HG03103 (cell line): ENCODE measurements around the gene ARAF.
"Not testable (repeated sequence)": the region's sequence is repeated elsewhere in the genome, so short reads cannot be mapped to it uniquely, and the experiment has no call there.

ENCODE experiments used
- ATAC-seq: cut with Tn5 transposase; IDR thresholded peaks from one replicate; pipeline ENCODE4 v1.9.1; 2021; ENCODE audit warnings: low read depth; ENCODE audit not compliant: unreplicated experiment

The ARAF gene

DNA sequence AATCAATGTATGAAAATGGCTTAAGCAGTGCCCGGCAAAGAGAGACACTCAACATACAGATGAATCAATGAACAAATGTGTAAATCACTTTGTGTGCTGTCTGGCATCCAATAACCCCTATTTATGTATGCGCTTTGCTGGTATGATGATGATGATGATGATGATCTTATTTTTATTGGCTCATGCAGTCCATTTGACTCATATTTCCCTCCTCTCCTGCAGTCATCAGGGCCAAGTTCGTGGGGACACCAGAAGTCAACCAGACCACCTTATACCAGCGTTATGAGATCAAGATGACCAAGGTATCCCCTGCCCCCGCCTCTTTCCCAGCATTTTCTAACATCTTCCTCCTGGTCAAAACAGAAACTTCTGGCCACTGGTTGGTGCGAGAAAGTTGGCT lies 23.7 kb downstream of the ARAF start:
- no peak for ATAC-seq

DNA sequence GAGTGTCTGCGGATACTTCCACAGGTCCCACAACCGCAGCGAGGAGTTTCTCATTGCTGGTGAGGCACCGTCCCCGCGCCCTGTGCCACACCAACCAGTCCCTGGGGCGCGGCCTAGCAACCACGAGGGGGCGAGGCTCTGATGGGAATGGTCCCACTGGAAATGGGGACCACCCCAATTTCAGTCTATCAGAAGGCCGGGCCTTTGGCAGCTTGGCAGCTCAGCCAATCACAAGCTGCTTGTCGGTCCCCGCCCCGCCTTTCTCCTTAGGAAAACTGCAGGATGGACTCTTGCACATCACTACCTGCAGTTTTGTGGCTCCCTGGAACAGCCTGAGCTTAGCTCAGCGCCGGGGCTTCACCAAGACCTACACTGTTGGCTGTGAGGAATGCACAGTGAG lies 24.3 kb downstream of the ARAF start:
- no peak for ATAC-seq

DNA sequence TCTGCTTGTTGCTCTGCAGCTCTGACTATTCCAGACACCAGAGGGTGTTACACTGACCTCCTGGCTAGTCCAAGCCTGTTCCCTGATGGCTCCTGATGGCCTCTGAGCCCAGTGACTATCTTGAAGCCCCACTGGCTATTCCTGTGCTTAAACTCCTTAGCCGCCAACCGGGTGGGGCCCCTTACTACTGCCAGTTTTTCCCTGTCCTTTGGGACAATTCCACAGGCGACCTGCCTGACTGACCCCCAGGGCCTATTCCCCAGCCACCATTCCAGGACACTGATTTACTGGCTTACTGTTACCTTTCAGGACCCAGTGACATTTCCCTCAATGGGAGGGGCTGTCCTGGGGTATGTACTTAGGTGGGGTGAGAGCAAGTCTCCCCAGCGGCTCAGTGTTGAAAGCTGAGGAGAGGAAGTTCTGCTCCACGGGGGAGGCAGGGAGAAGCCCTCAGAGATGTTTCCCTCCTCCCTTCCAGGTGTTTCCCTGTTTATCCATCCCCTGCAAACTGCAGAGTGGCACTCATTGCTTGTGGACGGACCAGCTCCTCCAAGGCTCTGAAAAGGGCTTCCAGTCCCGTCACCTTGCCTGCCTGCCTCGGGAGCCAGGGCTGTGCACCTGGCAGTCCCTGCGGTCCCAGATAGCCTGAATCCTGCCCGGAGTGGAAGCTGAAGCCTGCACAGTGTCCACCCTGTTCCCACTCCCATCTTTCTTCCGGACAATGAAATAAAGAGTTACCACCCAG lies 25.2 kb downstream of the ARAF start:
- no peak for ATAC-seq

DNA sequence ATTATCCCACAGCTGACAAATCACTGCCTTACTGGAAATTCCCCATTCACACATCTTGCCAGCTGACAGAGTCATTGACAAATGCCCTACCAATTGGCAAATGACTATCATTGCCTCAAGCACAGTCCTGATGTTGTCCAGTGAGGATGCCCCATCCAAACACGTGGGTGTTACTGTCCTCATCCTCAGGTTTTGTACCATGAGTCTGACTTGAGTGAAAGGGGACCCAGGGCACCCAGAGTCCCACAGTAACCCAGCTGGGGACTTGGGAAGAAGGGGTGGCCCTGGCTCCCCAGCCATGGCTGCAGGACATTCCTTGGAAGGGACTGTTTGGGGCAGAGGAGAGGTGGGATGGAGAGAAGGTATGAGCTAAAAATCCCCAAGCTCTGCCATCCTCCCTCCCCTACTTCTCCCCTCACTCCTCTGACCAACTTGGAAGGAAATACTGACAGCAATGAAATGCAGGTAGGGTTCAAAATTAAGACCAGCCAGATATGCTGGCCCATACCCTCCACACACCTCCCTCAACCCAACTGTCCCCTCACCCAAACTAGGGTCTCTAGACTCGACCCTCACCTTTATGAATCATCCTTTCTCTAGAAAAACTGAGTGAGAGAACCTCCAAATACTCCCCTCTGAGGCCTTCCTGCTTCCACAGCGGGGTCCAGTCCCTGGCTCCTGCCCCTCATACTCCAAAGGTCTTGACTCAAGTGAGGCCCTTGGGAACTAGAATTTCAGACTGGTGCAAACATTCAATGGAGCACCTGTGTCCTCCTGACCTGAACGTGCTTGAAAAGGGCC lies 26.3 kb downstream of the ARAF start:
- ATAC-seq, result no peak

DNA sequence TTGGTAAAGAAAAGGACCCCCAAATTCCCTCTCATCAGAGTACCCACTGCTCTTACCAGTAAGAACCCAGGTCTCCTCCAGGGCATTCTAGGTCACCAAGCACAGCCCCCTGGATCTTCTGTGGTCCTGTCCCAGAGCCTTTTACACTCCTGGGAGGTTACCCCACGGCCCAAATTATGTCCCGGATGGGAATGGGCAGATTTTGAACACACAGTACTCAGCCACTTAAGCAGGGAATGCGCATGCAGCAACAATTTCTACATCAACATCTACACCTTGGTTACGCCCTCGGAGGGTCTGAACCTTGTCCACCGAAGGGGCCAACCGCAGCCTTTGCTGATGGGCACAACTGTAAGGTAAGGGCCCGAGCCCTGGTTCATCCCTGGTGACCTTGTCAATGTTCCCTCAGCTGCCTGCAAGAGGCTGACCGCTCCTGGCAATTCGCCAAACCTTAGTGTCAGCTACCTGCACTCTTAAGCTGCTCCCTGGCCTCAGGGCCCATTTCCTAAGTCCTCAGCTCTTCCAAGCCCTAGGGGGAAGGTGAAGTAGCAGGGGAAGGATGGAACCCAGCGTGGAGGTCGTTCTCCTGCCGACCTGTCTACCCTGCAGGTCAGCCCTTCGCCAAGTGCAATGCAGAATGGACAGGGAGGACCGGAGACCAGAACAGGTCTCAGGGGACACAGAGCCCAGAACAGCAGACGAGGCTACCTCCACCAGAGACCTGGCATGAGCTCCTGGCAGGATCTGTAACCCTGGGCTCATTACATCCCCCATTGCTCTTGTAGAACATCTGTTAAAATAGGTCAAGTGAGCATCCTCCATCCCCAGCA lies 27.1 kb downstream of the ARAF start:
- no peak for ATAC-seq

DNA sequence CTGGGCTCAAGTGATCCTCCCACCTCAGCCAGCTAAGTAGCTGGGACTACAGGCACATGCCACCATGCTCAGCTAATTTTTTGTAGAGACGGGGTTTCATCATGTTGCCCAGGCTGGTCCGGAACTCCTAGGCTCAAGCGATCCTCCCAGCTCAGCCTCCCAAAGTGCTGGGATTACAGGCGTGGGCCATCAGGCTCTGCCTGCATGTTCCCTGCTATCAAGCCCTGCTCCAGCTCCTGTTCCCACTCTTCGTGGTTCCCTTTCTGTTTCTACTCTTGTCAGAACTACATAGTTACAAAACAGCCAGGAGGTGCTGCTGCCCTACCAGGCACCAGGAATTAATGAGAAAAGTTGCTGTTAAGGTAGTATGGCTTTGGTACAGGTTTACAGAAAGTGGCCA lies 30.0 kb downstream of the ARAF start:
- ATAC-seq, result no peak

DNA sequence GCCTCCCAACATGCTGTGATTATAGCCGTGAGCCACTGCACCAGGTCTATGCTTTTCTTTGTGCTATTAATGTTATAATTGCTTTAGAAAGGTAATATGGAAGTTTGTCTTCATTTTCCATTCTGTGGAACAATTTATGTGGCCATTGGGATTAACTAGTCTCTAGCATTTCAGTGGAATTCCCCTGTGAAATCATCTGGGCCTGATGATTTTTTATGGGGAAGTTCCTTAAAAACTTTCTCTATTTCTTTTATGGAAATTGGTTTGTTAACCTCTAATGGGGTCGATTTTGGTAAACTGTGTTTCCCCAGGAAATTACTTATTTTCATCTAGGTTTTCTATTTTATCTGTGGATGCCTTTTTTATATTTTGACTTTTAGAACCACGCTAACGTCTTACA lies 32.5 kb downstream of the ARAF start:
- ATAC-seq, result no peak

DNA sequence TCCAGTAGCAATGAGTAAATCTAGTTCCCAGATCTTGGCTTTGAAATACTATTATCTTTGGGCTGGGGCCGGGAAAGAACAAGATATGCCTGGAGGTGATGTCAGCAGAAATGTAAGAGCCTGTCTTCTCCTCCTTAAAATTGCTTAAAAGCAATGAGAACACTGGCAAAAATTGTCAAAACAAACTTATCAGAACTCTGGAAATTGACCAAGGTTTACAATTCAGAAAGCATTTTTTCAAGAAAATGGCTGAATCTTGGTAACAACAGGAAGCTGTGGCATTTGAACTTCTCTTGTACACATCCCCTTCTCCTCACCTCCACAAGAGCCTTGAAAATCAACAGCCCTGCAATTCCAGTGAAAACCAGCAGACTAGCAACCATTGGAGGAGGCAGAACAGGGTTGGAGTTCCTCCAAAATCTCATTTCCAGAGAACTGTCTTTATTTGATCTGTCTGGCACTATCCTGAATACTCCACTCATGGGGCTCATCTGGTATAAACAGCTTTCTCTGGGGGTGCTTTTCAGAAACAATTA lies 34.8 kb downstream of the ARAF start:
- ATAC-seq, result no peak

DNA sequence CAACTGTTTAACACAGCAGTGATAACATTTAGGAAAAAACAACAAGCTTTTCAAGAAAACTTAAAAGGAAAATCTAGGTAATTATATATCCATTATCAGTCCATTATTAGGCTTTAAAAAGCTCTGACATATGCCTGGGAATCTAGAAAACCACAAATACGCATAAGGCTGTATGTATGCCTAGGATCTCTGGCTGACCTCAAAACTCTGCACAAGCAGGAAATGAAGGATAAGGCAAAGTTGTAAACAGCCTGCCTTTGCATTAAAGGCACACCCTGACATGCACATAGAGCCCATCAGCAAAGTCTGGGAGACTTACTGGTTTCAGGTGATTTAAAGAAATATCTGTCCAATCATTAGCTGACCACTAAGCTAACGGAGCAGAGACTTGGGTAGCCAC lies 35.3 kb downstream of the ARAF start:
- no peak for ATAC-seq

DNA sequence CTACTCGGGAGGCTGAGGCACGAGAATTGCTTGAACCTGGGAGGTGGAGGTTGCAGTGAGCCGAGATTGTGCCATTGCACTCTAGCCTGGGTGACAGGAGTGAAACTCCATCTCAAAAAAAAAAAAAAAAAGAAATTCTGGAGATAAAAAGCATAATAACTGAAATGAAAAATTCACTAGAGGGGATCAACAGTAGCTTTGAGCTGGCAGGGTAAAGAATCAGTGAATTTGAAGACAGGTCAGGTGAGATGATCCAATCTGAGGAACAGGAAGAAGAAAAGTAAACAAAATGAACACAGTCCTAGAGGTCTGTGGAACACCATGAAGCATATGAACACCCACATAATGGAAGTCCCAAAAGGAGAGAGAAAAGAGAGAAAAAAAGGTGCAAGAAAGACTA lies 36.2 kb downstream of the ARAF start:
- no peak for ATAC-seq

DNA sequence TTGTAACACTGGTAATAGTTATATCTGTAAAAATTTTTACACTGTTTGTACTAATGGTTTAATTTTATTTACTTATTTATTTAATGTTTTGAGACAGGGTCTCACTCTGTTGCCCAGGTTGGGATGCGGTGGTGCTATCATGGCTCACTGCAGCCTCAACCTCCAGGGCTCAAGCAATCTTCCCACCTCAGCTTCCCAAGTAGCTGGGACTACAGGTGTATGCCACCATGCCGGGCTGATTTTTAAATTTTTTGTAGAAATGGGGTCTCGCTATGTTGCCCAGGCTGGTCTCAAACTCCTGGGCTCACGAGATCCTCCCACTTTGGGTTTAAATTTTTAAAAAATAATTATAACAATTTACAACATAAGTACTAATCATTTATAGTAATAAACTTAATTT lies 42.1 kb downstream of the ARAF start:
- ATAC-seq, result not testable (repeated sequence)

DNA sequence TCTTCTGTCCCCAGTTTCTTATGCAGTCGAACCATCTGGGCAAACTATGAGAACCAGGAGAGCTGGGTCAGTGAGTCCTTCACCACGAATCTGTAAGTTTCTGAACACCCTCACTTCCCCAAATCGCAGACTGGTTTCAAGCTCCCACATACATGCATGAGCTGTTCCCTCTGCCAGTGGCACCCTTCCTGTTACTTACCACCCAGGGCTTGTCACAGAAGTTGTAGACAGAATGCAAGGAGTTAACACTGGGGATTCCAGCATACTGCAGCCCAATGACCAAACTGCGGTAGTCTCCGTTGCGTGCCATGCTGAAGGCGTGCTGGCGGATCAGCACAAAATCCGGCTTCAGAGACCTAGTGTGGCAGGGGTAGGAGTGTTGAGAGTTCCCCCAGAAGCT lies 44.0 kb downstream of the ARAF start:
- ATAC-seq, result no peak

DNA sequence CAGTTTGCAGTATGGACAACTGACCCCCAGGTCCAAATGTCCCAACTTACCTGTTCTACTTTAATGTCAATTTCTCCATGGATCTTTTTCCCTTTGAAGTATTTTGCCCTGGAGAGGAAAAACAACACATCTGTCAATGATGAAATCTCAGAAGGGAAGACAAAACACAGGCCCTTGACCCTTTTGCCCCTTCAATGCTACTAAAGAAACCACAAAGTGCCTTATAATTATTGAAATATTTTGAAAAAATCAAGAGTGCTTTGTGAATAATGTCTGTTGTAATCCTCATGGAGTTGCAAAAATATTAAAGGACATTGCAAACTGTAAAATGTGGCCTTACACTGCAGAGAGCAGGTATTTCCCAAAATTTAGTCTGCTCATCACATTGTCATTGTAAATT lies 46.1 kb downstream of the ARAF start:
- ATAC-seq, result no peak

DNA sequence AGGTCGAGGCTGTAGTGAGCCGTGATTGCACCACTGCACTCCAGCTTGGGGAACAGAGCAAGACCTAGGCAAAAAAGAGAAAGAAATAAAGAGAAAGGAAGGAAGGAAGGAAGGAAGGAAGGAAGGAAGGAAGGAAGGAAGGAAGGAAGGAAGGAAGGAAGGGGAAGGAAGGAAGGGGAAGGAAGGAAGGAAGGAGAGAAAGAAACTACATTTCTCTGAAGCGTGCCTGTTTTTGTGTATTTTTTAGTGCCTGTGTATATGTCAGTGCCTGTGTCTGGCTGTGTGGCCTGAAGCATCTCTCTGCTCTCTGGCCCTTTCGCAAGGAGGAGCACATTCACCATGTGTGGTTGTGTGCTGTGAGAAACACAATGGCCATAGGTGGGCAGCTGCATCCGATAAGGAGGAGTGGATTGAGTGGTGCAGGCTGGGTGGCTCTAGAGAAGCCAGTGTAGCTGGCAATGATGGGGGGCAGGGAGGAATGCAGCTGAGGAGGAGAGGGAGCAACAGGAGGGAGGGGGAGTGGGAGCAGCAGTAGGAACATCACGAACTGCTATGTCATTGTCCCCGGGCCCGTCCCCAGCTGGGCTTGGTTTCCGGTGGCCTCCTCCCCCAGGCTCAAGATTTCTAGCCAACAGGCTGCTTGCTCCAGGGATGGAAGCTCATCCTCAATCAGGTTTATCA lies 47.3 kb downstream of the ARAF start:
- ATAC-seq, result no peak

DNA sequence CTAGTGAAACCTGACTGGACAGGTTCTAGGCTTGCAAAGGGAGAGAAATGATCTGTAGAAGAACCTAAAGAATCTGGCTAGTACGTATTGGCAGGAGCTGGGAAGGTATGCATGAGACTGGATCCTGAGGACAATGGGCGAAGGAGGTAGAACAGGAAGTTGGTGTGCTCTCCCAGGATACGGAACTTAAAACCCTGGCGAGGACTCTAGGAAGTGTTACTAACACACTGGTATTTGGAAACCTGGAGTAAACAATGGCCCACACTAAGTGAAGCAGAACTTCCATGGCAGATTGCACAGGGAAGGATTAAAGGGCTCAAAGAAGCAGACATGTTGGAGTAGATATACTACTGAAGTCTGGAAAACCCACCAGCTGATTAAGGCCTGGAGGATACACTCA lies 49.5 kb downstream of the ARAF start:
- ATAC-seq, result no peak

DNA sequence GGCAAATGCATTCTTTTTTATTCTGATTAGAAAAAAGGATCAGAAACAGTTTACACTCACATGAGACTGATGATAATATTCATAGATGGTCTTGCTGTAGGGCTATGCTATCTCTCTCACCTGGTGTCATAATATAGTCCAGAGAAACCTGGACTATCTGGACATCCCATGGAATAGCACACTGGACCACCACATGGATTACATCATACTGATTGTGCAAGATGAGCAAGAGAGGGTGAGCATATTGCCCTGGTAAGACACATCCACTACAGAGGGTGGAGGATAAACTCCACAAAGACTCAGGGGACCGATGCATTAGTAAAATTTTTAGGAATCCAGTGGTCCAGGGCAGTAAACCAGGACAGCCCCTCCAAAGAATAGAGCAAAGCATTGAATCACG lies 50.5 kb downstream of the ARAF start:
- ATAC-seq, result no peak

DNA sequence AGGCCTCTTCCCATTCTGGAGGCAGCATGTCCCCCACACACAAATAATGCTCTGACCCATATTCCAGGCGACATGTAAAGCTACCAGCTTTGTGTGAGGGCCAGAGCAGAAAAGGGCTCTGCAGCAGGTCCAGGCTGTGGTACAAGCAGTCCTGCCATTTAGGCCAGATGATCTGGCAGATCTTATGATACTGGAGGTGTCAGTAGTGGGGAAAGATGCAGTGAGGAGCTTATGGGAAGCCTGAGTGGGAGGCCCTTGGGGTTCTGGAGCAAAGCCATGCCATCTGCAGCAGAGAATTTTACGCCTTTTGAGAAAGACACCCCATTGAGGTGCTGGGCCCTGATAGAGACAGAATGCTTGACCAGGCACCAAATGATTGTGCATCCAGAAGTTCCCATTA lies 50.9 kb downstream of the ARAF start:
- no peak for ATAC-seq

DNA sequence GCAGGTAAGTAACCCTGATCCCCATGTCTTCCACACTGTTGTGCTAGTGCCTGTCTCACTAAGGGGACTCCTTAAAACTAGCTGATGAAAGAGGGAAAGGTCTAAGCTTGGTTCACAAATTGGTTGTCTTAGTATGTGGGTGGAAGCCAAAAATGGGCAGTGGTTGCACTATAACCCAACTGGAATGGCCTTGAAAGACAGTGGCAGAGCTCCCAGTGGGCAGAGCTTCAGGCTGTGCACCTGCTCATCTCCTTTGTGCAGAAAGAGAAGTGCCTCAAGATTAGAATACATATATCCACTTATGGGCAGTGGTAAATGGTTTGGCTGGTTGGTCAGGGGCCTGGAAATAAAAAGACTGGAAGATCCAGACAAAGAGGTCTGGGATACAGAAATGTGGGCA lies 51.4 kb downstream of the ARAF start:
- no peak for ATAC-seq

DNA sequence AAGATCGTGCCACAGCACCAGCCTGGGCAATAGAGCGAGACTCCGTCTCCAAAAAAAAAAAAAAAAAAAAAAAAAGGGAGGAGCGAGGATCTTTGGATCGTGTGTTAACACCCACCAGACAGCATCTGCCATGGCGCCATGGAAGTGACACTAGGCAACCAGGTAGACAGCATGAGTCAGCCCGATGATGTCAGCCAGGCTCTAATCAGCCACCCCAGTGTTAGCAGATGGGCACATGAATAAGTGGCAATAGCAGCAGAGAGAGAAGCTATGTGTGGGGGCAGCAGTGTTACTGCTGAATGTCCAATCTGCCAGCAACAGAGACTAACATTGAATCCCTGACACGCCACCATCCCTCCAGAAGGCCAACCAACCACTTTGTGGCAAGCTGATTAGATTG lies 52.1 kb downstream of the ARAF start:
- no peak for ATAC-seq

DNA sequence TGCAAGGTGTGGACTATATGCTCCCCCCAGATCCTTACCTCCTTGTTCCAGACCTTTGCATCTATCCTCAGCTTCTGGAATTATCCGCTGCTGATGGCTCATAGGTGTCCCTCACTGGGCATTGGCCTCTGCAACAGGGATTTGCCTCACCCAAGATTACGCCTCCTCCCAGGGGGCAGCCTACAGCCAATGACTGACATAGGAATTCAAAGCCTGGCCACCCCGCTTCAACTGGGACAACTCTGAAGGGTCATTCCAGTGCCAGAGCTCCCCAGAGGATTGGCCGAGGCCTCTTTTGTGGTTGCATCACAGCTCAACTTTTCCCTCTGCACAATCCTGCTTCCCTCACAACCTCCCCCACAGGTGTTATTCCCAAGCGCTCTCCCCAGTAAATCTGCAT lies 53.6 kb downstream of the ARAF start:
- ATAC-seq, result no peak
